HG03066 (cell line): ENCODE data around the gene NPAS2.

Experiments
- ATAC-seq: cut with Tn5 transposase; IDR thresholded peaks from one replicate; pipeline ENCODE4 v1.9.1; 2021; ENCODE audit warnings: low read depth; ENCODE audit not compliant: unreplicated experiment

The NPAS2 gene

GRCh38 chr2:101032084-101032776 lies 212.3 kb downstream of the NPAS2 start:
- ATAC-seq: no peak

GRCh38 chr2:101036562-101036961 lies 216.6 kb downstream of the NPAS2 start:
- no peak for ATAC-seq

- ATAC-seq: no peak
Measured at GRCh38 chr2:101037161-101037755, 217.3 kb downstream of the NPAS2 start.

GRCh38 chr2:101038455-101039255 lies 218.7 kb downstream of the NPAS2 start:
- ATAC-seq: no peak

DNA sequence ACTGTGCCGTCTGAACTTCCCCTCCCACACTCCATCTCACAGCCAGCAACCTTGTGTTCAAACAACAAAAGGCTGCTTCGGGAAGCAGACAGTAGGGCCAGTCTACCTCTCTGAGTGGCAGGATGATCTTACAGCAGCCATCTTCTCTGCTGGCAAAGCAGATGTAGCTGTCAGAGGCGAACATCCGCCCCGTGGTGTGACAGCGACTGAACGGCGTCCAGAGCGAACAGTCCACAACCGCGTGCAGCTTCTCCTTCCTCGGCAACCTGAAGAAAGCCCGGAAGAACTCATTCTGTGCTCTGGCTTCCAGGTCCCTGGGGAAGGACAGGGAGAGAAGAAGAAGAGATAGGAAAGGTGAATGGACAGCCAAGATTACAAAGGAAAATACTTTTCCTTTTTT lies 220.1 kb downstream of the NPAS2 start:
- no peak for ATAC-seq

DNA sequence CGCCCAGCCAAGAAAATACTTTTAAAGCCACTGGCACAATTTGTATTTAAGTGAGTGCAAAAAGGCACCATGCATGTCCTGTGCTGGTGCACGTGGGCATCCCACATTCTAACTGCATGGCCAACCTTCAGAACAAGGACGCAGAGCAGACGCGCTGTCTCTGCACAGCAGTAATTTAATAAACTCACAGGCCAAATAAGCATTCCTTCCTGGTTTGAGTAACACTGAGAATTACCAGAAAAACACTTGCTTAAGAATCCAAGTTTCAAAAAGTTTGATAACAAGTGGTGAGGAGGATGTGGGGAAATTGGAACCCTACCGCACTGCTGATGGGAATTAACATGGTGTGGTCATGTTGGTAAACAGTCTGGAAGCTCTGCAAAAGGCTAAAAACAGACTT lies 220.8 kb downstream of the NPAS2 start:
- ATAC-seq: no peak

DNA sequence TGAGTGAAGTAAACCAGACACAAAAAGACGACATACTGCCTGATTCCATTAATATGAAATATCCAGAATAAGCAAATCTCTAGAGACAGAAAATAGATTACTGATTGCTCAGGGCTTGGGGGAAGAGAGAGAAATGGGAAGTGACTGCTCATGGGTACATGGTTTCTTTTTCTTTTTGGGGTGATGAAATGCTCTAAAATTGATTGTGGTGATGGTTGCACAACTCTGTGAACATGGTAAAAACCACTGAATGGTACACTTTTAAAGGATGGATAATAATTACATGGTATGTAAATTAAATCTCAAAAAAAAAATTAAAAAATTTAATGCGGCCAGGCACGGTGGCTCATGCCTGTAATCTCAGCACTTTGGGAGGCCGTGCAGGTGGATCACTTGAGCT lies 221.5 kb downstream of the NPAS2 start:
- no peak for ATAC-seq

GRCh38 chr2:101045330-101045729 lies 225.4 kb downstream of the NPAS2 start:
- ATAC-seq: no peak
